ENCODE data around the gene EBF3.

- no peak for TF ChIP-seq EZH2phosphoT487 (IDR thresholded peaks at IDR 0.05; ENCODE audit: low read depth)
- no peak for TF ChIP-seq CTCF (IDR thresholded peaks at IDR 0.05; ENCODE audit: low read depth, low read length)
Measured at GRCh38 chr10:129787557-129787956, 176.5 kb downstream of the EBF3 start.
